Glutamatergic neuron (in vitro differentiated cells): ENCODE data around the gene ITPRID1. TPM values are rescaled to one million over a fixed set of nuclear protein-coding genes. Genes with fewer than 3 reads are reported as not detected.

Experiments used
- DNase-seq: peaks from one replicate; pipeline ENCODE4 v3.0.0; 2022
- H3K27ac Mint-ChIP-seq: one replicate; pipeline ENCODE4 v1.8.0; 2020; ENCODE audit warnings: mild to moderate bottlenecking, mixed read lengths, inconsistent platforms; ENCODE audit not compliant: unreplicated experiment
- H3K27me3 Mint-ChIP-seq: one replicate; pipeline ENCODE4 v1.8.0; 2020; ENCODE audit warnings: mild to moderate bottlenecking, moderate library complexity, mixed read lengths, inconsistent platforms; ENCODE audit not compliant: unreplicated experiment
- H3K36me3 Mint-ChIP-seq: one replicate; pipeline ENCODE4 v1.8.0; 2020; ENCODE audit warnings: mild to moderate bottlenecking, mixed read lengths, inconsistent platforms; ENCODE audit not compliant: unreplicated experiment
- H3K4me1 Mint-ChIP-seq: one replicate; pipeline ENCODE4 v1.8.0; 2020; ENCODE audit warnings: mild to moderate bottlenecking, low read depth, mixed read lengths, inconsistent platforms; ENCODE audit not compliant: unreplicated experiment
- H3K4me3 Mint-ChIP-seq: one replicate; pipeline ENCODE4 v1.8.0; 2020; ENCODE audit warnings: mild to moderate bottlenecking, mixed read lengths, inconsistent platforms; ENCODE audit not compliant: unreplicated experiment
- H3K9me3 Mint-ChIP-seq: one replicate; pipeline ENCODE4 v1.8.0; 2020; ENCODE audit warnings: mild to moderate bottlenecking, moderate library complexity, mixed read lengths, inconsistent platforms; ENCODE audit not compliant: unreplicated experiment
- total RNA-seq: library from RNA; stranded (reverse); fragmentation: NEBNext Ultra II Directional; extraction: Animal tissue kit (Norgen Biotek cat#: 25700); gene quantifications from one replicate; pipeline ENCODE4 v1.2.1, GENCODE V29; 2021; ENCODE audit not compliant: unreplicated experiment
- TF ChIP-seq, protein P1 (sequence below): fragments of 200-600 bp; sonication (generic); IDR thresholded peaks from one replicate; pipeline ENCODE4 v1.5.0; 2021; ENCODE audit not compliant: partially characterized antibody, unreplicated experiment

Gene ITPRID1
- total RNA-seq, 1 donor from 2014 or later = not detected

DNA sequence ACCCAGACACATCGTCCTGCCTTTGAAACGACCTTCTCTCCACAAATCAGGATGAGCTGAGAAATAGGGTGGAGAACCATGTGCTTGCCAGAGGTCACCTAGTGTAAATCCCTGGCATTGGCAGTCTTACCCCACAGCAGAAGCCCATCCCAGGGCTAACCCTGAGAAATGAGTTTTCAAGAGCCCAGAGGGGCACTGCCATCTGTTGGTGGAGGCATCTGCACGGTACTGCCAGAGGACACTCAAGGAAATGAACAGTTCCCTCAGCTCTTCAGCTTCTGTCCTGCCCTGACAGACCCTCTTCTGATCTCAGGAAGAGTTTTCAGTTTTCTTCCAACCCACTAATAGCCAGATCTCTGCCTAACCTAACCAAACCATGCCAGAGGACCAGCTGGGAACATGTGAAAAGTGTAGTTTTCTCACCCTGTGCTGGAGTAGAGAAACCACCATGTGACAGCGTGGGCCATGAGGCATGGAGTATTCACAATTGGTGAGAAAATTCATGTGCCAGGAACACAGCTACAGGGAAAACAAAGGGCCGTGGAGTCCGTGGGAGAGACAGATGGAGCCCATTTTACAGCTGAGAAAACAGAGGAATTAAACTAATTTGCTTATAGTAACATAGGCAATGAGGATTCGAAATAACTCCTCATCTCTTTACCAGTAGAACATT lies 37.7 kb upstream of the ITPRID1 start:
- no peaks in the 10 kb centered on the region for H3K36me3 Mint-ChIP-seq
- H3K27me3 Mint-ChIP-seq = no peaks in the 10 kb centered on the region
- TF ChIP-seq, protein P1, sequence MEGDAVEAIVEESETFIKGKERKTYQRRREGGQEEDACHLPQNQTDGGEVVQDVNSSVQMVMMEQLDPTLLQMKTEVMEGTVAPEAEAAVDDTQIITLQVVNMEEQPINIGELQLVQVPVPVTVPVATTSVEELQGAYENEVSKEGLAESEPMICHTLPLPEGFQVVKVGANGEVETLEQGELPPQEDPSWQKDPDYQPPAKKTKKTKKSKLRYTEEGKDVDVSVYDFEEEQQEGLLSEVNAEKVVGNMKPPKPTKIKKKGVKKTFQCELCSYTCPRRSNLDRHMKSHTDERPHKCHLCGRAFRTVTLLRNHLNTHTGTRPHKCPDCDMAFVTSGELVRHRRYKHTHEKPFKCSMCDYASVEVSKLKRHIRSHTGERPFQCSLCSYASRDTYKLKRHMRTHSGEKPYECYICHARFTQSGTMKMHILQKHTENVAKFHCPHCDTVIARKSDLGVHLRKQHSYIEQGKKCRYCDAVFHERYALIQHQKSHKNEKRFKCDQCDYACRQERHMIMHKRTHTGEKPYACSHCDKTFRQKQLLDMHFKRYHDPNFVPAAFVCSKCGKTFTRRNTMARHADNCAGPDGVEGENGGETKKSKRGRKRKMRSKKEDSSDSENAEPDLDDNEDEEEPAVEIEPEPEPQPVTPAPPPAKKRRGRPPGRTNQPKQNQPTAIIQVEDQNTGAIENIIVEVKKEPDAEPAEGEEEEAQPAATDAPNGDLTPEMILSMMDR = no peak
- H3K9me3 Mint-ChIP-seq = no peaks in the 10 kb centered on the region
- no peak for DNase-seq
- H3K4me1 Mint-ChIP-seq = no peaks in the 10 kb centered on the region
- no peak overlapping the region for H3K4me3 Mint-ChIP-seq
- H3K27ac Mint-ChIP-seq = no peak overlapping the region

DNA sequence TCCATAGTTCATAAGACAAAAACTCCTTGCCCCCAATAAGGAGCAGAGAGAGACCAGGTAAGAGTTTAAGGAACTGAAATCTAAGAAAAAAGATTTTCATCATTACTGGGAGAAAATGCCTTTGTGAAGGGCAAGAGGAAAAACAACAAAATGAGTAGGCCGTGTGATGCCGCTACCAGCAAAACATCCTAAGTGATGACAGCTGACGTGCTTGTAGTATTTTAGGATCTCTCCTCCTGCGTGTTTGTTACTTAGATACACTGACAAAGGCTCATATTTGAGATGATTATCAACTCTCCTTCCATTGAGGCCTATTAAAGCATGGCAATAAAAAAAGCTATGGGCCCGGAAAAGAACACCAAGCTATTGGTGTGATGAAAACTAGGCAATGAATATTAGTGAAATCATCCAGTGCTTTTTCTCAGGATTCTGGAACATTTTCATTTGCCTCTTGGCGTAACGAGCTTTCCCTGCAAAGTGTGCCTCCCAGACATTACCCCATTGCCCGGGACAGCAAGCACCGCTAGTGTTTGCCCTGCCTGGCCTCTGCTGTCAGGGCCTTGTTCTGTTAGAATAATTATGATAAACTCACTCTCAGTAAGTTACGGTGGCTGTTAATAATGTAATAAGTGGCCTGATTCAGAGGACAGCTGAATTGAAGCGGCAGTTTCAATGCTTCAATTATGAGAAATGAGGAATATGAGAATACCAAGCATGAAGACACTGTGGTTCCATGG lies 36.8 kb upstream of the ITPRID1 start:
- DNase-seq = no peak
- H3K4me1 Mint-ChIP-seq = no peaks in the 10 kb centered on the region

DNA sequence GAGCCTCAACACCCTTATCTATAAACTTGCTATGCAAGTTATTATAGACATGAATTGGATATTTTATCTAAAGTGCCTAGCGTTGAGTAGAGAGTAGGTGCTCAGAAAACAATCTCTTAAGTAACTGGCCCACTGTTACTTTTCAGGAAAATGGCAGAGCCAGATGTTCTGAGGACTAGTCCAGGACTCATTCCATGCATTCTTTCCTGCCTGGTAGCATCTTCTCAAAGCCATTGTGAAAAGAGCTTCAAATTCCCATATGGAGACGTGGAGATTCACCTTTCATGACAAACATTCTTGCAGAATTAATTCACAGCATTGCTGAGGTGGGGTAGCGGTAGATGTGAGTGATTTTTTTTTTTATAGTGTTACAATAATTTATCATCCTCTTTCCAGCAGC lies 35.9 kb upstream of the ITPRID1 start:
- Mint-ChIP-seq H3K4me1 (no peaks in the 10 kb centered on the region), H3K27me3 (no peaks in the 10 kb centered on the region), H3K27ac (no peak overlapping the region), H3K36me3 (no peaks in the 10 kb centered on the region), H3K9me3 (no peaks in the 10 kb centered on the region), H3K4me3 (no peak overlapping the region)
- TF ChIP-seq, protein P1 = no peak
- no peak for DNase-seq

More for the DNA sequence above, 36.8 kb upstream of the ITPRID1 start:
- H3K4me3 Mint-ChIP-seq = no peak overlapping the region
- H3K27ac Mint-ChIP-seq = no peak overlapping the region
- H3K27me3 Mint-ChIP-seq = no peaks in the 10 kb centered on the region
- H3K36me3 Mint-ChIP-seq = no peaks in the 10 kb centered on the region
- no peaks in the 10 kb centered on the region for H3K9me3 Mint-ChIP-seq
- TF ChIP-seq, protein P1 = no peak

DNA sequence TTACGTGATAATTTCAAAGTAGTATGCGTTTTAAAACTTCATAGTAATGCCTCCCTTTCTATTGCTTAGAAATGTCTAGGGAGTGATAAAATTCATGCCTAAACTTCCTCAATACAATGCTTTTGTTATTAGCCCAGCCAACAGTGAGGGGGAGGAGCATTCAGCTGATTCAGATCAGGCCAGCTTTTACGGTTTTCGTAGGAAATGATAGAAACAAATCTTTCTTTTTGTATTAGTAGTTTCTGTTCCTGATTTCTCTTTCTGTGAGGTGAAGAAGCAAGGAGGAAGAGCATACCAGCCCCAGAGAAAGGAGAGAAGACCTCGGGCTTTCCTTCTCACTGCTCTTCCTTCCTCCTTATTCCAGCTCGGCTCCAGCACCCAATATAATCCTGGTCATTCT lies 35.2 kb upstream of the ITPRID1 start:
- Mint-ChIP-seq H3K4me3 (no peak overlapping the region), H3K27me3 (no peaks in the 10 kb centered on the region), H3K9me3 (no peaks in the 10 kb centered on the region), H3K36me3 (no peaks in the 10 kb centered on the region), H3K27ac (no peak overlapping the region), H3K4me1 (no peaks in the 10 kb centered on the region)
- DNase-seq = no peak
- TF ChIP-seq, protein P1 = no peak

DNA sequence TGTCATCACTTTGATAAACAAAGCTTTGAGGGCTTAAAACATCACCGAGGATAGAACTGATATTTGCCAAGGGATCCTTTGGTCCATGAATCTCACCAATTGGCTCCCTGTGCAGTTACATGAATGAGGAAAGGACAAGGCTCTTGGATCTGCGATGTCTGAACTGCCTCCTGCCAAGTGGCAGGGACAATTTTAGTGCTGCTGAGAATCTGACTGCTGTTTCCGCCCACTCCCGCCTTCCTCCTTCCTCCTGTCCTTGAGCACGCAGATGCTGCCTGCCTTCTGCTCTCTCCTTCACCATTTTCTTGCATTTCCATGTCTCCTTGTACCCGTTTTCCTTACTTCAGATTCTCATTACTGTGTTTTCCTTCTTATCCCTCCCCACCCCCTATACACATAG lies 26.8 kb upstream of the ITPRID1 start:
- TF ChIP-seq, protein P1 = no peak
- Mint-ChIP-seq H3K27me3 (no peaks in the 10 kb centered on the region), H3K27ac (no peak overlapping the region), H3K4me1 (no peaks in the 10 kb centered on the region), H3K4me3 (no peak overlapping the region), H3K36me3 (no peaks in the 10 kb centered on the region), H3K9me3 (no peaks in the 10 kb centered on the region)
- no peak for DNase-seq
